ENCODE results near the gene TAF9.

GRCh38 chr5:69418554-69418953 is 49.2 kb upstream of the TAF9 start:
- TF ChIP-seq CTCF (conservative IDR thresholded peaks at IDR 0.05; ENCODE audit: low read length) (no peak), EZH2phosphoT487 (IDR thresholded peaks at IDR 0.05; ENCODE audit: borderline replicate concordance, low read depth, low read length) (no peak)

Data from OCI-LY7 (cell line).